Ovary (tissue), 9 donors: ENCODE data around the gene PRAC1. TPM values are rescaled to one million over a fixed set of nuclear protein-coding genes. Genes with fewer than 3 reads are reported as not detected.

Experiments used
- DNase-seq, 5 donors: peaks; one replicate each; pipeline ENCODE4 v3.0.0-alpha.2; 2019 to 2020
- H3K27ac ChIP-seq, 2 donors: fragments of 200-600 bp; one replicate each; pipeline versions ENCODE4 v1.5.1 to v1.8.0; 2019 to 2022
- H3K27me3 ChIP-seq: fragments of 200-600 bp; one replicate; pipeline ENCODE4 v1.8.0; 2022
- H3K36me3 ChIP-seq: fragments of 200-600 bp; sonication (generic); one replicate; pipeline ENCODE4 v1.5.1; 2019
- H3K4me1 ChIP-seq: one replicate; pipeline ENCODE4 v1.8.1; 2013; ENCODE audit warnings: mild to moderate bottlenecking, moderate library complexity; ENCODE audit not compliant: insufficient read depth
- H3K4me3 ChIP-seq: fragments of 200-600 bp; sonication (generic); one replicate; pipeline ENCODE4 v1.5.1; 2017
- H3K9me3 ChIP-seq, 2 donors: fragments of 200-600 bp in 1 of 2; sonication (generic) in 1 of 2; one replicate each; pipeline versions ENCODE4 v1.5.1 to v1.8.1; 2013 to 2019; ENCODE audit warnings: mild to moderate bottlenecking in 1 of 2, moderate library complexity in 1 of 2
- CTCF ChIP-seq, 3 donors: fragments of 450-650 bp in 2 of 3; fragments of 200-600 bp in 1 of 3; IDR thresholded peaks; one replicate each; pipeline versions ENCODE4 v1.5.1 to v1.8.0; 2016 to 2022; ENCODE audit warnings: antibody characterized with exemption in 3 of 3, mild to moderate bottlenecking in 1 of 3
- EP300 ChIP-seq: sonication (generic); formaldehyde crosslinking; IDR thresholded peaks from one replicate; pipeline ENCODE4 v1.6.1; 2017; ENCODE audit warnings: antibody characterized with exemption
- POLR2A ChIP-seq: fragments of 450-650 bp; IDR thresholded peaks from one replicate; pipeline ENCODE4 v1.6.1; 2017; ENCODE audit warnings: antibody characterized with exemption, mild to moderate bottlenecking, moderate library complexity
- WGBS, 3 donors: extraction: QIAGEN DNeasy Blood & Tissue Kit in 1 of 3; methylation state at CpG; one replicate each; pipeline versions ENCODE4 v1.1.5 to v1.1.7; 2013 to 2017; 5-methylcytosine and 5-hydroxymethylcytosine counted together
- intact Hi-C, 4 donors: fragments of 100-400 bp; cut with DNase I; formaldehyde crosslinking; loops; one replicate each; pipeline versions ENCODE4 v1.11.0 to v1.15.1; 2022 to 2023
- polyA plus RNA-seq, 2 donors: library from polyadenylated mRNA; stranded (reverse); fragments of 200-250 nt in 1 of 2; fragments of 350-450 nt in 1 of 2; fragmentation: Illumina TruSeq in 1 of 2; extraction: RNeasy Lipid Tissue Mini Kit (QIAGEN cat#74804) in 1 of 2; gene quantifications; one replicate each; pipeline ENCODE4 v1.2.3, GENCODE V29; 2013 to 2014
- total RNA-seq, 7 donors: library from RNA; depleted of rRNA in 2 of 7; stranded (reverse); fragments of >200 nt in 2 of 7; fragmentation: NEBNext Ultra II Directional in 3 of 7; extraction: Animal tissue kit (Norgen Biotek cat#: 25700) in 3 of 7; gene quantifications; one replicate each; pipeline versions ENCODE4 v1.1.0 to v1.2.4, GENCODE V29; 2016 to 2023
- donor health status: DM: no; HTN: no; CAD: no; lungs with moderate emphysema.
- donor health status: DM: no; HTN: no; CAD: no.
- donor health status: Bipolar disorder and iron deficiency.
- donor health status: DM: yes; HTN: yes; CAD: no.
- donor health status: DM: no; HTN: no; CAD: no.
- donor health status: DM: yes; HTN: yes; CAD: no.

PRAC1 gene
- total and polyA plus RNA-seq, 9 donors: not detected

DNA sequence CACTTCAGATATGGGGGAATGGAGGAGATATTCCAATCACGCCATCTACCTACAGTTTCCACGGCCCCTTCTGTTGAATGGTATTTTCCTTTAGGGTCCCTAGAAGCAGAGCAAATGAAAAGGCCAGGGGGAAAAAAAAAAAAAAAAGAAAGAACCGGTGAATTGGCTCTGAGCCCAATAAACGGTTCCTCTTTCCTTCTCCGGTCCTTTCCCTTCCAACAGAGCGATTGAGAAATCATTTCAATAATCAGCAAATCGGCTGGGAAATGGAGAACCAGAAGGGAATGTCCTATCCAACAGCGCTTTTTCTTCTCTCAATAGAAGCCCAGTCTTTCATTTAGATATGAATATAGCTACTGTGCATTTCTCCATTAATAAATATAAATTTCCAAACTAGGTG, 33.0 kb upstream of the PRAC1 start:
- H3K4me1 ChIP-seq: no peaks in the 10 kb centered on the region
- no peak overlapping the region for H3K27ac ChIP-seq
- TF ChIP-seq CTCF (IDR thresholded peaks at IDR 0.05) (no peak), POLR2A (no peak), EP300 (no peak)
- DNase-seq: no peak
- WGBS, 3 donors: 22 to 25% (median 22%) methylated on average over 8 of the region's 8 CpGs
- no peaks in the 10 kb centered on the region for H3K27me3 ChIP-seq
- no peak overlapping the region for H3K4me3 ChIP-seq
- H3K36me3 ChIP-seq: no peaks in the 10 kb centered on the region
- intact Hi-C loops: no loop called here
- no peaks in the 10 kb centered on the region for H3K9me3 ChIP-seq

DNA sequence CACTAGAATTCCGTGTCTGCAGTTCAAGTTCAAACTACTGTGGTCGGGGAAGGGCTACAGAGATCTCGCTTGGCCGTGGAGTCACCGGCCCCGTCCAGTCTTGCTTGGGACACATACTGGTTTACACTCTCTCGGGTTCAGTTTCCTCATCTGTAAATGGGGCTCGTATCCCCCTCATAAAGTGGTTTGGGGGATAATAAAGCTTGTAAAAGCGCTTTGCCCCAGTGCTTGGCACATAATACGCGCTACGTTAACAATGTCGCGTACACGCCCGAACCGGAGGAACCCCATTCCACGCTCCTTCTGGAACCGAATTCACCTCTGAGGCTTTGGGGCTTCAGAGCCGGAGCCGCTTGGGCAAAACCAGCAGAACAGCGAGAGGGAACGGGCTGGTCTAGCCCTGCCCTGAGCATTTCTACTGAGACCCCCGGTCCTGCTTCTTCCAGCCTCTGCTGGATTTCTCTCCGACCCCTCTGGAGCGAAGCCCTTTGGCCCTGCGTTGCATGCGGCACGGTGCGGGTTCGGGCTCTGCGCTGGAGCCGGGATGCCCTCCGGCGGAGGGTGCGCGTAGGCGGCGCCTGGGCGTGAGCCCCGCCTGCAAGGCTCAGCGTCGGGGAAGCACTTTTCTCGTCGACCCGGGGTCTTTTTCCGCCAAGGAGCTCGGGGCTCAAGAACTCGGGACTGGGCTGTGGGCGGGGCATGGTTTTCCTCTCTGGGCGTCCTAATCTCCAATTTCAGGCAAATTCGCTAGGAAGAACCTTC, 32.4 kb upstream of the PRAC1 start:
- intact Hi-C loops: no loop called here
- DNase-seq: no peak
- no peaks in the 10 kb centered on the region for H3K9me3 ChIP-seq
- H3K27me3 ChIP-seq: no peaks in the 10 kb centered on the region
- no peak overlapping the region for H3K4me3 ChIP-seq
- no peak overlapping the region for H3K27ac ChIP-seq
- H3K36me3 ChIP-seq: no peaks in the 10 kb centered on the region
- no peak for TF ChIP-seq POLR2A
- TF ChIP-seq EP300: no peak
- no peak for TF ChIP-seq CTCF (IDR thresholded peaks at IDR 0.05)
- H3K4me1 ChIP-seq: no peaks in the 10 kb centered on the region
- 5 to 6% (median 5%) methylated on average over 47 to 52 of the region's 52 CpGs for WGBS, 3 donors

GRCh38 chr17:48753794-48754499, 31.6 kb upstream of the PRAC1 start:
- Histone ChIP-seq H3K27me3 (no peaks in the 10 kb centered on the region), H3K4me1 (no peaks in the 10 kb centered on the region), H3K36me3 (no peaks in the 10 kb centered on the region), H3K27ac (no peak overlapping the region), H3K9me3 (no peaks in the 10 kb centered on the region), H3K4me3 (no peak overlapping the region)
- TF ChIP-seq CTCF (IDR thresholded peaks at IDR 0.05) (no peak), POLR2A (no peak), EP300 (no peak)
- no peak for DNase-seq
- WGBS, 3 donors: 9 to 12% (median 11%) methylated on average over 22 of the region's 22 CpGs
- intact Hi-C loops: no loop called here

- TF ChIP-seq EP300 (no peak), CTCF (IDR thresholded peaks at IDR 0.05) (no peak), POLR2A (no peak)
- Histone ChIP-seq H3K36me3 (no peaks in the 10 kb centered on the region), H3K4me1 (no peaks in the 10 kb centered on the region), H3K27ac (no peak overlapping the region), H3K27me3 (no peaks in the 10 kb centered on the region), H3K4me3 (no peak overlapping the region), H3K9me3 (no peaks in the 10 kb centered on the region)
- DNase-seq: no peak
- intact Hi-C loops: no loop called here
- 4 to 5% (median 4%) methylated on average over 41 to 43 of the region's 43 CpGs for WGBS, 3 donors
Measured at GRCh38 chr17:48752399-48753288, 30.3 kb upstream of the PRAC1 start.
